ENCODE measurements around the gene PVALB. TPM values are rescaled to one million over a fixed set of nuclear protein-coding genes. Genes with fewer than 3 reads are reported as not detected.

PVALB gene, protein sequence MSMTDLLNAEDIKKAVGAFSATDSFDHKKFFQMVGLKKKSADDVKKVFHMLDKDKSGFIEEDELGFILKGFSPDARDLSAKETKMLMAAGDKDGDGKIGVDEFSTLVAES
- not detected for total RNA-seq
- not detected for polyA plus RNA-seq
- long read RNA-seq, donor 1, partial matches to known transcripts: 0 of 1 reads
- long read RNA-seq, donor 1, other reads (novel, unspliced or antisense): 0 of 1 reads
- long read RNA-seq, donor 2: 0 reads
- long read RNA-seq, donor 3: 0 reads

- H3K36me3 ChIP-seq: no peaks in the 10 kb centered on the region
- DNase-seq (peak in 2 of 5 donors; percentile 25 to 38), ATAC-seq (peak in 3 of 4 donors; percentile 69 to 90 (median 70))
- 1 to 3% (median 2%) methylated on average over 45 to 75 of the region's 75 CpGs for WGBS, 4 donors
- H3K9me3 ChIP-seq: no peaks in the 10 kb centered on the region
- no peak within 1 kb of the TSS for H3K27ac ChIP-seq
- H3K4me1 ChIP-seq: peaks cover 0 to 15% (median 10%) of the 10 kb centered on the region in 12 donors
- H3K27me3 ChIP-seq: peaks cover 34 to 96% (median 69%) of the 10 kb centered on the region in 9 donors
- peak within 1 kb of the TSS; percentile 5 to 43 (median 34) for H3K4me3 ChIP-seq
- TF ChIP-seq POLR2A (IDR thresholded peaks at IDR 0.05): no peak
- TF ChIP-seq, protein P1, sequence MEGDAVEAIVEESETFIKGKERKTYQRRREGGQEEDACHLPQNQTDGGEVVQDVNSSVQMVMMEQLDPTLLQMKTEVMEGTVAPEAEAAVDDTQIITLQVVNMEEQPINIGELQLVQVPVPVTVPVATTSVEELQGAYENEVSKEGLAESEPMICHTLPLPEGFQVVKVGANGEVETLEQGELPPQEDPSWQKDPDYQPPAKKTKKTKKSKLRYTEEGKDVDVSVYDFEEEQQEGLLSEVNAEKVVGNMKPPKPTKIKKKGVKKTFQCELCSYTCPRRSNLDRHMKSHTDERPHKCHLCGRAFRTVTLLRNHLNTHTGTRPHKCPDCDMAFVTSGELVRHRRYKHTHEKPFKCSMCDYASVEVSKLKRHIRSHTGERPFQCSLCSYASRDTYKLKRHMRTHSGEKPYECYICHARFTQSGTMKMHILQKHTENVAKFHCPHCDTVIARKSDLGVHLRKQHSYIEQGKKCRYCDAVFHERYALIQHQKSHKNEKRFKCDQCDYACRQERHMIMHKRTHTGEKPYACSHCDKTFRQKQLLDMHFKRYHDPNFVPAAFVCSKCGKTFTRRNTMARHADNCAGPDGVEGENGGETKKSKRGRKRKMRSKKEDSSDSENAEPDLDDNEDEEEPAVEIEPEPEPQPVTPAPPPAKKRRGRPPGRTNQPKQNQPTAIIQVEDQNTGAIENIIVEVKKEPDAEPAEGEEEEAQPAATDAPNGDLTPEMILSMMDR (IDR thresholded peaks at IDR 0.05): no peak
- intact Hi-C loops (cut with DNase I): no loop called here
These were observed at the start of gene PVALB for GRCh38 chr22:36816636-36817524. Gene PVALB (minus strand): TSS chr22:36817035. CDS start chr22:36817005, 30 bp downstream.

DNA sequence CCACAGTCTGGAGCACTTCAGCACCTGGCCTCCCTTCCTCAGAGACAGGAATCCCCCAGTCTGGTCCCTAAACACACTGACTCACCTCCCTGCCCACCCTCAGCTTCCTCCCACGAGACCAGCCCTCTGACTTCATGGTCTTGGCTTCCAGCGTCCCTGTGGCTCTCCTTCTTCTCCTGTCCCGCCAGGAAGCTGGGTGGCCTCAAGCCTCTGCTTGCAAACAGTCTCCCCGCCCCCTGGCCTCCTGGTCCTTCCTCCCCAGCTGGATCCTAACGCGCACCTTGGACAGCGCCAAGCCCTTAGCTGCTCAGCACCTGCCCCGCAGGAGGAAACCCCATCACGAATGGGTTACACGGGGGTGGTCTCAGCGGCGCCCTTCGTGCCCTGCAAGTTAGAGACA is 48.5 kb upstream of the PVALB start:
- no peaks in the 10 kb centered on the region for H3K9me3 ChIP-seq
- peaks cover 0 to 34% (median 0%) of the 10 kb centered on the region in 9 donors for H3K36me3 ChIP-seq
- no peak for DNase-seq
- intact Hi-C loops (cut with DNase I): no loop called here
- TF ChIP-seq POLR2A (IDR thresholded peaks at IDR 0.05): no peak
- TF ChIP-seq, protein P1 (IDR thresholded peaks at IDR 0.05): no peak
- no peak for ATAC-seq
- no peak overlapping the region for H3K4me3 ChIP-seq
- 21 to 34% (median 28%) methylated on average over 13 of the region's 13 CpGs for whole genome bisulfite sequencing, 4 donors
- H3K27ac ChIP-seq: no peak overlapping the region
- H3K27me3 ChIP-seq: peaks cover 0 to 35% (median 2%) of the 10 kb centered on the region in 9 donors
- peaks cover 0 to 42% (median 0%) of the 10 kb centered on the region in 12 donors for H3K4me1 ChIP-seq

GRCh38 chr22:36864454-36865215 is 47.8 kb upstream of the PVALB start:
- no peak for TF ChIP-seq POLR2A (IDR thresholded peaks at IDR 0.05)
- TF ChIP-seq, protein P1 (IDR thresholded peaks at IDR 0.05): no peak
- peaks cover 0 to 47% (median 0%) of the 10 kb centered on the region in 12 donors for H3K4me1 ChIP-seq
- H3K27ac ChIP-seq: peak overlapping the region in 1 of 12 donors; percentile 95
- intact Hi-C loops (cut with DNase I): loop anchor here in 1 of 10 donors (5.0 kb wide), 1 partner anchor 108 kb away; no protein-coding TSS in a partner anchor
- peaks cover 0 to 28% (median under 1%) of the 10 kb centered on the region in 9 donors for H3K27me3 ChIP-seq
- no peak for DNase-seq
- H3K36me3 ChIP-seq: peaks cover 0 to 29% (median 0%) of the 10 kb centered on the region in 9 donors
- ATAC-seq: no peak
- WGBS, 4 donors: 69 to 75% (median 70%) methylated on average over 14 of the region's 14 CpGs
- no peaks in the 10 kb centered on the region for H3K9me3 ChIP-seq
- no peak overlapping the region for H3K4me3 ChIP-seq

Measured in heart left ventricle (tissue), 16 donors.